HT1080 (cell line): Measurements from ENCODE around the gene BPGM. TPM values are rescaled to one million over a fixed set of nuclear protein-coding genes. Genes with fewer than 3 reads are reported as not detected.

Experiments used
- DNase-seq: peaks from one replicate; pipeline ENCODE4 v3.0.0-alpha.2; 2015; ENCODE audit warnings: low read depth
- polyA plus RNA-seq, 2 experiments: library from polyadenylated mRNA; depleted of rRNA; stranded (reverse); fragments of >200 nt; gene quantifications; 2 replicates each; pipeline ENCODE4 v1.2.3, GENCODE V29; 2015
- total RNA-seq: library from RNA; depleted of rRNA; stranded (reverse); fragments of >200 nt; shearing (Covaris generic); gene quantifications from 2 replicates; pipeline ENCODE4 v1.2.3, GENCODE V29; 2014; rRNA removed

Gene BPGM
- total RNA-seq = 8.7 and 9.4 TPM in 2 replicates
- polyA plus RNA-seq (2015; cell fraction: cytosol; rRNA removed) = 10.6 and 12.2 TPM in 2 replicates
- polyA plus RNA-seq (2015; cell fraction: nucleus; rRNA removed) = 4.1 and 6.1 TPM in 2 replicates

DNA sequence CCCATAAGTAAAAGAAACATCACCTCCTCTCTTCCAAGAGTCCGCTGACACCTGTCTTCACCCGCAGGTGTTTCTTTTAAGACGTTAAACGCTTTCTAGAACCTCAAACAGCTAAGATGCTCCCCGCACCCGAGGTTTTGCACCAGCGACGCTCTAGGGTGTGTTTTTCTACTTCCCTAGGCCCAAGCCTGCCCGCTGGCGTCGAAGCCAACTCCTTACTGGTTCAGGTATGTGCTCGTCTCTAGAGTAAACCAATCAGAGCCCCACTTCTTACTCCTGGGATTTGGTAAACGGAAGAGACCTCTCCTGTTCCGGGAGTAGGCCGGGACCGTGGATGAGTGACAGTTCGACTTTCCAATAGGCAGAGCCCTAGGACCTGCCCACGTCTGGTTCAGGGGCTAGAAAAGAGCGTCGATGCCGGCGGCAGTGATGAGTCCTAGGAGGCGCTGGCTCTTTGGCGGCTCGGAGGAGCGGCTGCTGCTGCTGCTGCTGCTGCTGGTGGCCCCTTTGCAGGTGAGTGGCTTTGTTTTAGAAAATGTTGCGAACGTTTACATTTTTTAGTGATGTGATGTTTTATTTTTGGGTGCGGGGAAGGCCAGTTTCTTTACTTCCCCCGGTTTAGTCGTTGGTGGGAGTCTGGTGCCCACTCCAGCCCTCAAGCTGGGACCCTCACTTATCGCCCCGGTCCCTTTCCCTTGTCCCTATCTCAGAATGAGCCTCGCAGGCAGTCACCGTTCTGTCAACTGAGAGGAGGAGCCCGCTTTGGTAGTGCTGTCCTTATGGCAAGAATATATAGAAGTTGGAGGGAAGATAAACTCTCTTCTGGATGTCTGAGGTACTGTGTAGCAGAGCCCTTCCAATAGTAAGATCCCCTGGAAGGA lies at the start of gene BPGM:
BPGM (plus strand) TSS at position 429 of the 881 bp plus-strand sequence. CDS start 14,655 bp downstream, outside the sequence.
- peak; percentile 100 for DNase-seq

DNA sequence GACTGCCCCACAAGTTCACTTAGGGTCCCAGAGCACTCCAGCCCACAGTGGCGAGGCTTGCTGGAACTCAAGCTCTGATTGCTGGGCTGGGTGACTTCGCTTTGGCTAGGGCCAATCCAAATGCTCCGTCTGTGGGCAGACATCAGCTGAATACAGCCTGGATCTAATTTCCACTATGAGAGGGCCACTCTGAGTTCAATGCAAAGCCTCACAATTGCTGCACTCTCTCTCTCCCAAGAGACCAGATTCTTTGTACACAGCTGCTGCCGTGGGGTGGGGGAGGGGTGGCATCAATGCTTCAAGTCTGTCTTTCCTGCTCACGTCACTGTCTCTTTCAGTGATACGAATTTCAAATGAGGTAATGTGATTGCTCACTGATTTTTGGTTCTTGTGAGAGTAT lies 47.3 kb upstream of the BPGM start:
- DNase-seq = no peak

DNA sequence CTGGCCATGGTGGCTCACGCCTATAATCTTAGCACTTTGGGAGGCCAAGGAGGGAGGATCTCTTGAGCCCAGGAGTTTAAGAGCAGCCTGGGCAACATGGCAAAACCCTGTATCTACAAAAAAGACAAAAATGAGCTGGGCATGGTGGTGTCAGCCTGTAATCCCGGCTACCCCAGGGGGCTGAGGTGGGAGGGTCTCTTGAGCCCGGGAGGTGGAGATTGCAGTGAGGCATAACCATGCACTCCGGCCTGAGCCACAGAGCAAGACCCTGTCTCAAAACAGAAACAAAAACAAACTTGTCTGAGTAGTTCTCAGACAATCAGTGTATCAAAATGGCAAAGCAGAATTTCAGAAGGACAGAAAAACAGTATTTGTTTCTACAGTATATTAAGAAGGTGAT lies 45.2 kb upstream of the BPGM start:
- DNase-seq = no peak

DNA sequence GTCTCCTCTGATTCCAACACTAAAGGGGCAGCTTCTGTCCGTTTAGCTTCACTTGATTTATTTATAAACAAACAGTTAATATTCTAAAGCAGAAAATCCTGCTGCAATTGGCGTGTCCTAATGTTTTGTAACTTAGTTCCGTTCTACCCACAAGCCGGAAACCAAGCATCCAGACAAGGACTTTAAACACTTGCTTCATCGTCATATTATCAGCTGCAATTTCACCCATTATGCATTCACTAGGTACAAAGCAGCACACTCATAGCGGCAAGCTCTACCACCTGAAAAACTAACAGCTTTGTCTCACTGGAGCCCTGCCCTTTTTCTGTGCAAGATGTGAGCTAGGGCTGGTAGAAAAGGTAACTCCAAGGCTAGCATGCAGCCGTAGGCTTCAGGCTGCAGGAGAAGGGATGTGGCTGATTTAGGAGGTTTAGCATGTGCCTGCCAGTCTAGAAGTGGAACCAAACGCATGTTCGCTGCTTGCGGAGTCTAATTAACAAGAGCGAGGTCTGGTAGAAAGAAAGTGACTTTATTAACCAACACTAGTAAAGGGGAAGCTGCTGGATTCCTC lies 43.7 kb upstream of the BPGM start:
- DNase-seq = no peak

DNA sequence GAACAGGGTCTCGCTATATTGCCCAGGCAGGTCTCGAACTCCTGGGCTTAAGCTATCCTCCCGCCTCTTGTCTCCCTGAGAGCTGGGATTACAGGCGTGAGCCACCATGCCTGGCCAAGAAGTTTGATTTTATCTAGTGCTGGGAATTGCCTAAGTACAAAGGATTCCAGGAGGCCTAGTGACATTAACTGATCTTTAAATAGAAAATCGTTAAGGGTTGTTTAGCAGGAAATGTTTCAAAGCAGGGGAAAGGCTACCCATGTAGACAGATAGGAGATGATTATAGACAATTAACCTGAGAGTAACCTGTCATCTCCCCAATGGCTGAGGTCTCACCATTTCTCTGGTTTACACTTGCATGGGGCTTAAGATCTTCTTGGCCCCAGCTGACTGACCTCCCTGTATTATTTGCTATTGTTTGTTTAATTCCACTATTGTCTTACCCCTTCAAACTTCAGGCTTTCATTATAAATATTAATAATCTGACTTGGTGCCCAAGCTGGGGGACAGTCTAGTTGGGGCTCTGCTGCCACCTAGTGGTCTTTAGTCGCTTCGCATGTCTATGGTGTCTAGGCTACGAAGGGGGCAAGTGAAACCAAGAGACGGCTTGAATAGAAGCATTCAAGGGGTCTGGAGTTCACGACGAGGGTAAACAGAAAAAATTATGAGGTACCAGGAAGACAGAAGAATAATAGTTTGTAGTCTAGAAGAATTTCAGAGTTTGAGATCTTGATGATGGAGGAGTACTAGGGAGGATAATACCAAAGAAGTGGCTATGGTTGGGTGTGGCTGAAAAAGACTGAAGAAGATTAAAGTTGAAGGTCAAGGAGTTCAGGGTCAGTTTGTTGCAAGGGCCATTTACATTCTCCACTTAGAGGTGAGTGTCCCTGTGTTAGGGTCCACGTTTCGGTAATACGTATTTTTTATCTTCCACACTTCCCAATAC lies 40.4 kb upstream of the BPGM start:
- peak; percentile 42 for DNase-seq

DNA sequence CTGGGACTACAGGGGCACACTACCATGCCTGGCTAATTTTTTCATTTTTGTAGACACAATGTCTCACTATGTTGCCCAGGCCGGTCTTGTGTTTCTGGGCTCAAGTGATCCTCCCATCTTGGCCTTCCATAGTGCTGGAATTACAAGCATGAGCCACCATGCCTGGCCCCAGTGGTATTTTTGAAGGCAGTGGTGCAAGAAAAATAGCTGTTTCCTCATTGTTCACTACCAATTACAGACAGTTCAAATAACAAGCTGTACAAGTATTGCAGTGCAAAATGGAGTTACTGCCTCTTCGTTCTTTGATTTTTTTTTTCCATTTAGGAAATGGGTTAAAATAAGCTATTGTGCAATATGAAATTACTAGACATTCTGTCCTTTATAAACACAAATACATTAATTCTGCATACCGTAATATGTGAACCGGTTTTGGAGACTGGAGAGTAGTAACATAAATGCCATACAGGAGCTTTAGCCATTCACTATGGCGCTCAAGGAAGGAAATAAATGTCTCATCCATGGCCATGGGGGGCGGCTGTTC lies 35.0 kb upstream of the BPGM start:
- no peak for DNase-seq

DNA sequence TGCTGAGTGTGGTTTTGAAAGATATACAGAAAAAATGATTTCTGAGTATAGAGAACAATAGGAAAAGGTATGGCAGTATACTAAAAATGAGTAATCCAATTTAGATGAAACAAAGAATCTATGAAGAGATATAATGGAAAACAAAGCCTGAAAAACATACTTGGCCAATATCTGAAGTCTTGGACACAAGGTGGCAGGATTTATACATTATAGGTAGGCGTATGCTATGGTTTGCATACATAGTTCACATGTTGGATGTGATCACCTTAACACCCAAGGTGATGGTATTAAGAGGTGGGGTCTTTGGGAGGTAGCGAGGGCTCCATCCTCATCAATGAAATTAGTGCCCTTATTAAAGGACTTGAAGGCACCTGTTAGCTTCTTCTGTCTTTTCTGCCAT lies 34.5 kb upstream of the BPGM start:
- no peak for DNase-seq

DNA sequence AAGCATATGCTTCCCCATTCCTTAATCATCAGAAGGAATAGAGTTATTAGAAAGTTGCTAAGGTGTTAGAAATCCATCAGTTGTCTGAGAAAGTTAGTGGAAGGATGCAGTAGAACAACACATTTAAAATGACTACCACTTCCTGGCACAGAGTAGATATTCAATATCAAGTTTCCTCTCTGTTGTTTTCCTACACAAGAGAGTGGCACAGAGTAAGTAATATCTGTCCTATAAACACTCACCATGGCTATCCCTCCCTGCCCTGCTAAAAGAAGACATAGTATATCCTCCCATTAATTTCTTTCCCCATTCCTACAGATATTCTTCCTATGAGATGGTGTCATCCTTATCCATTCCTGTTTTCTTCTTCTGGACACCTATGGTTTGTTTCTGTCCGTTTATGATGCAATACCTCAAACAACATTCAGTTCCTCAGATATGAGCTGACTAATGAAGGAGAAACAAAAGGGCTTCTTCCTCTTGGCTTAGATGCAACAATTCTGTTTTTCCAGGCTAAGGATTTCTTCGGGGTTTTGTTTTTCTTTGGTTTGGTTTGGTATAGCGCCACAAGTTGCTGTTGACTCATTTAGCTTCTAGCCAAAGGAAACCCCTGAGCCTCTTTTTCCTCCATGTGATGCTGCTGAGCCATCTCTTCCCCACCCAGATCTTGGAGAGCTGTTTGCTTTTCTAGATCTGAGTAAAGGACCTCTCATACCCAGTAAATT lies 32.9 kb upstream of the BPGM start:
- peak; percentile 99 for DNase-seq

DNA sequence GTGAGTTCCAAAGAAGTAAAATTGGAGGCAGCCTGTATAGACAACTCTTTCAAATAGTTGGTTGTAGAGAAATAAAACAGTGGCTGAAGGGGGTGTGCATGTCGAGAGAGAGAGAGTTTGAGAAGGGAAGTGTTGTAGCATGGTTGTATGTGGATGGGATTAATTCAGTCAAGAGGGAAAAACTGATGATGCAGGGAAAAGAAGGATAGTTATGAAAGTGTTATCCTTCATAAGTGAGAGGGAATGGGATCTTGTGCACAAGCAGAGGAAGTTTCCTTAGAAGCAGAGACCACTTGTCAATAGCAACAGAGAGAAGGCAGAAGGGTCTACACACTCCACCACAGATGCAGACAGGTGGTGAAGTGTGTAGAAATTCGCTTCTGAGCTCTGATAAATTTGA lies 30.0 kb upstream of the BPGM start:
- DNase-seq = no peak

DNA sequence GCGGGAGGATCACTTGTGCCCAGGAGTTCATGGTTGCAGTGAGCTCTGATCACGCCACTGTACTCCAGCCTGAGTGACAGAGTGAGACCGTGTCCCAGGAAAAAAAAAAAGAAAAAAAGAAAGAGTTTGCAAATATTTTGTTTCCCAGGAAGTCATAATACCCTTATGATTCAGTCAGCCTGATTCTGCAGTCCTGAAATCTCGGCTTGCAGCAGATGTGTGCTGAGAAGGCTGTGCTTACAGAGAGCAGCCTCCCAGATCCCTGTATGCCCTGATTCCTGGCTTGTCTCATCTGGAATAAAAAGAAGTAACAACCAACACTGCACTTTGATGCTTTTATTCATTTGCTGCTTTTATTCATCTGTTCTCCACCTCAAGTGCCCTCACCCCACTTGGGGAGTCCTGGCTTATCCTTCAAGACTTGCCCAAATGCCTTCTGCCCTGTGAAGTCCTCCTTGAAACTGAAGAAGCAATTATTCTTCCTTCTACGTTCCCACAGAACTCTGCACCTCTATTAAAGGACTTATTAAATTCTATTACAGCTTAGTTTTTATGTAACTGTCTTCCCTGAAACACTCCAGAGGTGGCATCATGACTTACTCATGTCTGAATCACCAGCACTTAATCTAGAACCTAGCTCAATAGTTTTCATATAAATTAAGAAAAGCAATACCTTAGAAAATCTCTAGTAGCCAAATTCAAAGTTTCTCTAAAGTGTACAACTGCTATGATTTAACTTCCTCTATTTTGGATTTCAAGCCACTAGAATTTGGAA lies 27.7 kb upstream of the BPGM start:
- DNase-seq = peak; percentile 62

DNA sequence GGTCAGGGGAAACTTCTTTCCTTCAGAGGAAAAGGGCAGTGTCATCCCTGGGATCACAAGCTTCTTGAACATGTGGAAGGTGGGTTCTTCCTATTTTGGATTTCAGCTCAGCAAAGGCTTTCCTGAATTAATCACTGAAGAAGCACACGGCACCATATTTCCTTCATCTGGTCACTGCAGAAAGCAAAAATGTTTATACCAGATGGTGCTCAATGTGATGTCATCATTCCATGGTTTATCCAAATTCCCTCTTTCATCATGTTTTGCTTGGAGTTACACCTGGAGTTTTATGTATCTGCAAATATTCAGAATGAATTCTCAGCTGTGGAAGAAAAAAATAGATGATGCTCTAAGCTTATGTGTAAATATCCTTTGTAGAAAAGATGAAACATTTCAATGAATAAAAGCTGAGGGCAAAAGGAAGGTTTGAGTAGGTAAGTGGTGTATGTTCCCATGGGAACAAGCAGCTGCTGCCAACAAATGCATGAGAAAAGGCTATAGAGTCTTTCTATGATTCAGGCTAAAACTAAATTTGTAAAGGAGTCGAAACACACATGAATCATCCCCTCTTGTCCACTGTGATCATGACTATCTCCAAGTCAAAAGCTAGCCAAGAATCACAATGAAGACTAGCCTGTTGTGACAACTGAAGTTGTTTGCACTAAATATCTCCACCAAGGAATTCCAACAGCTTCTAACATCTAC lies 26.9 kb upstream of the BPGM start:
- peak; percentile 94 for DNase-seq

DNA sequence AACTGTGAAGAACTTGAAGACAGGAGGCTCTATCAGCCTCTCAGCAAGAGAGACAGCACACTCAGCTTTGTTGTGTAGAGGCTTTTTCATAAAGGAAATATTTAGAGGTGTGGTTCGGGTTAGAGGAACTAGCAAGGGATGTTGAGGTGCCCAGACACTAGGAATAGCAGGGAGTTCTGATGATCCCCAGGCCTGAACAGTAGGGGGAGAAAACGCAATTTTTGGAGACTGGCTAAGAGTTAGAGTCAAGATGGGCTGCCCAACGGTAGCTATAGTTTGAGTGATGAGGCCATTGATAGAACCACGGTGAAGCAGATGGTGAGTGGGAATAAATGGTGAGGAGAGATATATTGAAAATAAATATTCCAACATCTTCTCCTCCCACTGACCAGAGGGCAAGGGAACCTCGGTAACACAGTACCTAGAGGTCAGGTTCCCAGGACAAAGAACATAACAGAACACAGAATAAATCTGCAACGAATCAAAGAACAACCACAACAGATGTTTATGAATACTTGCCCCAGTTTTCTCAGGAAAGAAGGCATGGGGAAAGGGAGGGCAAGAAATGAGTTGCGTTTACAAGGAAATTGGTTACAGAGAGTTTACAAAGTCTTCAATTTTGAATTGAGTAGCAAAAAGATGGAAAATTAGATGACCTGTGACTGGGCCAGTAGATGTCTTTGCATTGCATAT lies 24.2 kb upstream of the BPGM start:
- no peak for DNase-seq

DNA sequence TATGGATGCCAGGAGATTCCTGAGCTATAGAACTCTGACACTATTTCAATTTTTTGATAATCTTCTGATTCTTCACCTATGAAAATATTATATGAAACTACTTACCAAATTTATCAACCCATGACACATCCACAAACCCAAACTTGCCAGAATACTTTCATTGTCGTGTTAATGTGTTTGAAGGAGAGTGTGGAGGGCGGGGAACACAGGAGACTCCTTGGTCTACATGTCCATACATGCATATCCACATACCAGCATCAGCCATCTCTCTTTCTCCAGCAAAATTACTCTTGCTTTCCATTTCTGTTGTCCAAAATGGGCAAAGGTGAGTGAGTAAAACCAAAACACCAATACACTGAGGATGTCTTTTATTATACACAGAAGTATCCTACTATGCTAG lies 23.5 kb upstream of the BPGM start:
- no peak for DNase-seq

DNA sequence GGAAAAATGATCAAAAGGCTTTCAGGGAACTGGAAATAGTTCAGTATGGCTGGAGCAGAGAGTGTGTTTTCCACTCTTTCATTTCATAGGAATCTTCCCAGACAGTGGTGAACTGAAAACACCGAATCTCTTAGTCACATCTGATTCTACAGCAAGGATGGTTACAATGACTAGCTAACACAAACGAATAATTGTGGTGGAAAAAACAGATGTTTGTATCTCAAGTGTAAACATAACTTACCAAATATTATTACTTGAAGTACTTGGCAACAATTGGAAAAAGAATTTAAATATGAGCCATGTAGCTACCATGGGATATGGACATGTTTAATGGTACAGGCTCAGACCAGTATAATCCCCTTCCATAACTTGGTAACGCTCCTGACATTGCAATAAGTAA lies 21.1 kb upstream of the BPGM start:
- peak; percentile 40 for DNase-seq

DNA sequence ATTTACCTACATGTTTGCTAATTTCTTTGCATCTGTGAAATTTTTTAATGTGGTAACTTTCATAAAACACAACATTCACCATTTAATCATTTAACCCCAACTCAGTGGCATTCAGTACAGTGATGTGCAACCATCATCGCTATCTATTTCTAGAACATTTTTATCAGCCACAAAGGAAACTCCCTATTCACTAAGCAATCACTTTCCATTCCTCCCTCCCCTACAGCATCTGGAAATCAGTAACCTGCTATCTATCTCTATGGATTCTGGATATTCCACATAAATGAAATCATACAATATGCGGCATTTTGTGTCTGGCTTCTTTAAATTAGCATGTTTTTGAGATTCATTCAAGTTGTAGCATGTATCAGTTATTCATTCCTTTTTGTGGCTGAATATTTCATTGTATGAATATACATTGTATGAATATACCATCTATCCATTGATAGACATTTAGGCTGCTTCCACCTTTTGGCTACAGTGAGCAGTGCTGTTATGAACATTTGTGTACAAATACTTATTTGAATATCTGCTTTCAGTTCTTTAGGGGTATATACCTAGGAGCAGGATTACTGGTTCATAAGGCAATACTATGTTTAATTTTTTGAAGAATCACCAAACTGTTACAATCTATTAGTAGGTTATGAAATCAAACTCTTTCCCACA lies 19.4 kb upstream of the BPGM start:
- no peak for DNase-seq

DNA sequence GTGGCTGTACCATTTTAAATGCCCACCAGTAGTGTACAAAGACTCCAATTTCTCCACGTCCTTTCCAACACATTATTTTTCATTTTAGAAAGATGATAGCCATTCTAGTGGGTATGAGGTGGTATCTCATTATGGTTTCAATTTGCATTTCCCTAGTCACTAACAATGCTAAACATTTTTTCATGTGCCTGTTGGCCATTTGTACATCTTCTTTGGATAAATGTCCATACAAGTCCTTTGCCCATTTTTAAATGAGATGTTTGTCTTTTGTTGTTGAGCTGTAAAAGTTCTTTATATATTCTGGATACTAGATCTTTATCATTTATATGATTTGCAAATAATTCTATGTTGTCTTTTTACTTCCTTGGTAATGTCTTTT lies 18.9 kb upstream of the BPGM start:
- DNase-seq = no peak

DNA sequence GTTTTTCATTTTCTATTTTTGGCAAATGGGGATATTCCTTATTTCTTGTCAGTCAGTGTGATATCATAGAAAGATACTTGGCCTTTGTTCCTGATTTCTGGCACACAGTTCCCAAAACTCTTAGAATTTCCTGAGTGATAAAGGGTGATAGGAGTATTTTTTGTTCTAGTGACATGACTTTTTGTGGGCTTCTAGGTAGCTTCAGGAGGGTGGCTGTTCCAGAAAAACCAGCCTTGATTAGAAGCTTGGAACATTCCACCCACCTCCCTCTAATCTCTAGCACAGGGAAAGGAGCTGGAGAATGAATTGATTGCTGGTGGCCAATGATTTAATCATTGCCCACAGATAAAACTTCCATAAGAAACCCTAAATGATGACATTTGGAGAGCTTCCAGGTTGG lies 17.2 kb upstream of the BPGM start:
- DNase-seq = no peak

DNA sequence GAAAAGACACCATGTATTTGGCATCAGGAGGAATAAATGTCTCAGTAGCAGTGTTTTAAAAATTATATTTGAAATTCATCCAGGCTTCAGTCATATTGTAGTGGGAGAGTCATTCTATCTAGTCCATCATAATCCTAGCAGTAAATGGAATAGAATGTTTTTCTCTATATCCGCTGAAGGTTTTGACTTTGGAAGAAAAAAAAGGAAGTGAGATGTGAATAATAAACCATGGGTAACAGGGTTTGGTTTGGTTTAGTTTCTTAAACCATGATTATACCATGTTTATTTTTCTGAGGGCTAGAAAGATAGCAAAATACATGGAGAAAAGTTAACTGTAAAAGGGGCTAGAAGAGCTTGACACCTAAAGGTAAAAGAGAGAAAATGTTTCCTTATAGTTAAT lies 16.4 kb upstream of the BPGM start:
- DNase-seq = no peak
